ENCODE data around the gene S100A11. TPM values are rescaled to one million over a fixed set of nuclear protein-coding genes. Genes with fewer than 3 reads are reported as not detected.
"Not testable (repeated sequence)": the region's sequence is repeated elsewhere in the genome, so short reads cannot be mapped to it uniquely, and the experiment has no call there.

The S100A11 gene
- total RNA-seq, result 277 and 295 TPM in 2 replicates

DNA sequence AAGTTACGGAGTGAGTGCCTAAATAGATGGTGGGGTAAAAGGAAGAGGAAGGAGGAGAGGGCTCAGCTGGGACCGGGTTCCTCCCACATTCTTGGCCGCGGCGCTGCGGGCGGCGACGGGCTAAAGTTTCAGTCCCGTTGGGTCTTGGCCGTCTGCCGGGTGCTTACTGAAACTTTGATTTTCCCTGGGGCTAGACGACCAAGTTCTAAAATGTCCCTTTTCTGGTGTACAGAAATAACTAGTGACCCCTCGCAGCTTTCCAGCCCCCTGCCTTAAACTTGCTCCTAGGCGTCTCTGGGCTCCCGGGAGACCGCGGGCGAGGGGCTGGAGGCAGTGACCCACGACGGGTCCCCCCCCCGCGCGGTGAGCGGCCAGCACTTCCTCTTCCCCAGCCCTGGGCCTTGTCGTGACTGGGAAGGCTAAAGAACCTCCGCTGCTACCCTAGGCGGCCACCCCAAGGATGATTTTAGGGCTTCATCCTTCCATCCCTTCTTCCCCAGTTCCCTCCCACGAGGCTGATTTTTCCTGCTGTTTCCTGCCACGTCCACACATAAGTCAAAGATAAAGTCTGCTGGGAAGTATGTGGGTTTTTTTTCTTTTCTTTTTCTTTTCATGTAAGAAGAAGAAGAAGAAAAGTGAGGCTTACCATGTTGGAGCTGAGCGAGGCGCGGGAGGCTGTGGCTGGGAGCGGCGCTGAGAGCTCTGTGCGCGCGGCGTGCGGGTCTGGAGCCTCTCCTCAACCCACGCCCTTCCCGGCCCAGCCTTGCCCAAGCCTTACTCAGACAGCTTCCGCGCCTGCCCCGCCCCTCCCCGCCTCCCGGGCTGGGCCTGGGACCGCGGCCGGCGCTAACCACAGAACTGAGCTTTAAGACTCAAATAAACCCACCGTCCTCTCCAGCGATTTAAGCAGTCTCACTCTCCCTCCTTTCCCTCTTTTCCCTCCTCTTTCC lies at the start of gene S100A11:
Gene S100A11, minus strand, starts transcription at position 738 of the 950 bp plus-strand sequence. Its CDS starts 89 bp downstream, at position 649.
- H3K27me3 Mint-ChIP-seq (ENCODE audit: low read depth), result no peaks in the 10 kb centered on the region
- intact Hi-C loops (cut with micrococcal nuclease), result loop anchor here (10.0 kb wide), 1 partner anchor 582 kb away; the partner anchor contains the start of gene POGZ
- peaks cover 46% of the 10 kb centered on the region for H3K36me3 Mint-ChIP-seq (ENCODE audit: low read depth)
- peaks cover 27% of the 10 kb centered on the region for H3K4me1 Mint-ChIP-seq (ENCODE audit: low read depth)
- H3K27ac Mint-ChIP-seq, result peak within 1 kb of the TSS; percentile 97
- H3K9me3 Mint-ChIP-seq, result no peaks in the 10 kb centered on the region
- peak within 1 kb of the TSS; percentile 99 for H3K4me3 Mint-ChIP-seq (ENCODE audit: low read depth)
- peak; percentile 72 for DNase-seq (ENCODE audit: low spot score)

DNA sequence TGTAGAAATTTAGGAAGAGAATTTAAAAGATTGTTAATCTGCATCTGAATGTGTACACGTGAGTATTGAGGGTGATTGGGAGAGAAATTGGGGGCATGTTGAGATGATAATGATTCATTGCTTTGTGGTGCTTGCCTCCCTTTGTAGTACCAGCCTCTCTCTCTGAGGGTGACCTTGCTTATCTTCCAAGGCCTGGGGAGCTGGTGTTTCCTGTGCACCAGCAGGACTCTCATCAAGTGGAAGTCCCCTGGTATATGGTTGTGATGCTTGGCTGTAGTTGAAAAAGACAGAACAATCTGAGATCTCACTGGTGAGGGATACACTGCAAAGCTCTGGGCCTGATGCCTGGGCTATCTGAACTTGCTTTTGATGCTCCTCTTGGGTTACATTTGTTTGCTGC lies 48.0 kb upstream of the S100A11 start:
- Mint-ChIP-seq H3K36me3 (ENCODE audit: low read depth) (no peaks in the 10 kb centered on the region), H3K27me3 (ENCODE audit: low read depth) (peaks cover 22% of the 10 kb centered on the region), H3K27ac (no peak overlapping the region), H3K4me1 (ENCODE audit: low read depth) (no peaks in the 10 kb centered on the region), H3K9me3 (no peaks in the 10 kb centered on the region), H3K4me3 (ENCODE audit: low read depth) (no peak overlapping the region)
- no peak for DNase-seq (ENCODE audit: low spot score)
- intact Hi-C loops (cut with micrococcal nuclease), result no loop called here

DNA sequence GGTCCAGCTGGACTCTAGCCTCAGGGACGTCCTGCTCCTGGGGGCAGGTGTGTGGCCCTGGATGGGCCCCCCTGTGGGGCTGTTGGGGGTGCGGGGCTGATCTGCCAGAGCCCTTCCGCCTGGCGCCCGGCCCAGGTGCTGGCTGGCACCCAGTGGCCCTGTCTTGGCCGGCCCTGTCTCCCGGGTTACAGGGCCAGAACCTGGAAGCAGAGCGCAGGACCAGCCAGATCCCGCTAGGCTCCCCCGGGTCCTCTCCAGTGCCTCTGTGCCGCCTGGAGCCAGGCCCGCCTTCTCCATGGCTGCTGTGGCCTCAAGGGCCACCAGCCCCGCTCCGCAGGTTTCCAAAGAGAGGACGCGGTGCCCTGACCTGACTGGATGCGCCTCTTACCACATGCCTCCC lies 44.2 kb upstream of the S100A11 start:
- H3K9me3 Mint-ChIP-seq; H3K4me1 Mint-ChIP-seq (ENCODE audit: low read depth); intact Hi-C loops (cut with micrococcal nuclease); DNase-seq (ENCODE audit: low spot score); H3K27ac Mint-ChIP-seq; H3K36me3 Mint-ChIP-seq (ENCODE audit: low read depth); H3K4me3 Mint-ChIP-seq (ENCODE audit: low read depth): not testable (repeated sequence)
- peaks cover 12% of the 10 kb centered on the region for H3K27me3 Mint-ChIP-seq (ENCODE audit: low read depth)

DNA sequence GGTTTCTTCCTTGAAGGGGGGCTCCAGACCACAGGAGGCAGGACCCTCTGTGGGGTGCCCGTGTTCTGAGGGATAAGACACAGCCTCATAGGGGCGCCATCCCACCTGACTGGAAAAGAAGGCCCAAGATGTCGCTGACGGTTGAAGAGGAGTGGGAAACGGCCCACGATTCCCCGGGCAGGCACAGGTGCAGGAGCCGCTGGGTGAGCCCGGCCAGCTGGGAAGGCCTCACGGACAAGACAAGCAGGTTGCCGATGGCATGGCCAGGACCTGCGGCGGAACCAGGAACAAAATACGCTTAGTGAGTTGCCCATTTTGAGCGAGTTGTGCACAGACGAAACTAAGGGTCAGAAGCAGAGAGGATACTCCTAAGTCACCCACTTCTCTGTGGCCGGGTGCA lies 43.7 kb upstream of the S100A11 start:
- H3K9me3 Mint-ChIP-seq; intact Hi-C loops (cut with micrococcal nuclease); DNase-seq (ENCODE audit: low spot score); H3K27ac Mint-ChIP-seq; H3K36me3 Mint-ChIP-seq (ENCODE audit: low read depth); H3K4me3 Mint-ChIP-seq (ENCODE audit: low read depth); H3K4me1 Mint-ChIP-seq (ENCODE audit: low read depth): not testable (repeated sequence)
- peaks cover 13% of the 10 kb centered on the region for H3K27me3 Mint-ChIP-seq (ENCODE audit: low read depth)

DNA sequence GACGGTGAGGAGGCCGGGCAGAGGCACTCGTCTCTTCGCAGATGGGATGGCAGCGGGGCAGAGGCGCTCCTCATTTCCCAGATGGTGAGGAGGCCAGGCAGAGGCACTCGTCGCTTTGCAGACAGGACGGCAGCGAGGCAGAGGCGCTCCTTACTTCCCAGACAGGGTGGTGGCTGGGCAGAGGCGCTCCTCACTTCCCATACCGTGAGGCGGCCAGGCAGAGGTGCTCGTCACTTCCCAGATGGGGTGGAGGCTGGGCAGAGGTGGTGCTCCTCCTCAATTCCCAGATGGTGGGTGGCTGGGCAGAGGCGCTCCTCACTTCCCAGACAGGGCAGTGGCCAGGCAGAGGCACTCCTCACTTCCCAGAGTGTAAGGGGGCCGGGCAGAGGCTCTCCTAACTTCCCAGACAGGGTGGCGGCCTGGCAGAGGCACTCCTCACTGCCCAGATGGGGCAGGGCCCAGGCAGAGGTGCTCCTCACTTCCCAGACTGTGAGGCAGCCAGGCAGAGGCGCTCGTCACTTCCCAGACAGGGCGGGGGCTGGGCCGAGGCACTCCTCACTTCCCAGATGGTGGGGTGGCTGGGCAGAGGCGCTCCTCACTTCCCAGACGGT lies 42.1 kb upstream of the S100A11 start:
- H3K36me3 Mint-ChIP-seq (ENCODE audit: low read depth), result no peaks in the 10 kb centered on the region
- H3K4me3 Mint-ChIP-seq (ENCODE audit: low read depth), result no peak overlapping the region
- no peaks in the 10 kb centered on the region for H3K4me1 Mint-ChIP-seq (ENCODE audit: low read depth)
- no peaks in the 10 kb centered on the region for H3K9me3 Mint-ChIP-seq
- intact Hi-C loops (cut with micrococcal nuclease), result no loop called here
- peaks cover 22% of the 10 kb centered on the region for H3K27me3 Mint-ChIP-seq (ENCODE audit: low read depth)
- no peak overlapping the region for H3K27ac Mint-ChIP-seq
- no peak for DNase-seq (ENCODE audit: low spot score)

DNA sequence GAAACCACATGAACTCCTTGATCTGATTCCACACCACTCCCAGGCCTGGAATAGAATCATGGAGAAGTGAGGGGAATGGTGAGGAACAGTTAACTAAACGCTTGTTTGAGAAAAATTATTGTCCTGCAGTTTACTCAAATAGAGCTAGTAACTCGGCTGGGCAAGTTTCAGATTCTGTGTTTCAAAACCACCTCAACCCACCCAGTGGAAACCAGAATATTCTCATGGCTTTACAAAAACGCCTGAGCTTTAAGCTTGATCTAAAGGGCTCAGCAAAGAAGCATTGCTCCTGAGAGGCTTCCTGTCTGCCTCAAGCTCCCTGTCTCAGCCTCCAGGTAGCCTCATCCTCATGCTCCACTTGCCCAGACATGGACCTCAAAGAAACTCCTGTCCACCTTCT lies 35.5 kb upstream of the S100A11 start:
- H3K4me3 Mint-ChIP-seq (ENCODE audit: low read depth), result no peak overlapping the region
- H3K4me1 Mint-ChIP-seq (ENCODE audit: low read depth), result no peaks in the 10 kb centered on the region
- H3K27ac Mint-ChIP-seq, result no peak overlapping the region
- intact Hi-C loops (cut with micrococcal nuclease), result no loop called here
- H3K9me3 Mint-ChIP-seq, result no peaks in the 10 kb centered on the region
- DNase-seq (ENCODE audit: low spot score), result no peak
- no peaks in the 10 kb centered on the region for H3K36me3 Mint-ChIP-seq (ENCODE audit: low read depth)
- peaks cover 40% of the 10 kb centered on the region for H3K27me3 Mint-ChIP-seq (ENCODE audit: low read depth)

DNA sequence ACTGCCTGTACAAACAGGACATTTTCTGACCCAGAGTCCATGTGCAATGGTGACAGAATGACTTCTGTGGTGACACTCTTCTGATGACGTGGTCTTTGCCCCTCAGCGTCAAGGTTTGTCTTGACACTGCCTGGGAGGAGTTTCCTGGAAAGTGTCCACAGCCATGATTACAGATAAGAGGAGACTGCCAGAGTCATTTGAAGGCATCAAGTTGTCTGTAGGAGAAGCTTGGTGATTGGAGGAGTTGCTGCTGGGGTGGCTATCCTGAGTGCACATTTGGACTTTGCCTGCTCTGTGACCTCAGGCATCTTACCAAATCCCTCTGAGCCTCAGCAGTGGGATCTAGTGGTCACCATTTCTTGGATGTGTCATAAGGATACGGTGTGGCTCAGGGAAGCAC lies 34.3 kb upstream of the S100A11 start:
- peaks cover 48% of the 10 kb centered on the region for H3K27me3 Mint-ChIP-seq (ENCODE audit: low read depth)
- intact Hi-C loops (cut with micrococcal nuclease), result no loop called here
- H3K9me3 Mint-ChIP-seq, result no peaks in the 10 kb centered on the region
- H3K4me1 Mint-ChIP-seq (ENCODE audit: low read depth), result no peaks in the 10 kb centered on the region
- no peak overlapping the region for H3K4me3 Mint-ChIP-seq (ENCODE audit: low read depth)
- no peaks in the 10 kb centered on the region for H3K36me3 Mint-ChIP-seq (ENCODE audit: low read depth)
- DNase-seq (ENCODE audit: low spot score), result no peak
- H3K27ac Mint-ChIP-seq, result no peak overlapping the region

DNA sequence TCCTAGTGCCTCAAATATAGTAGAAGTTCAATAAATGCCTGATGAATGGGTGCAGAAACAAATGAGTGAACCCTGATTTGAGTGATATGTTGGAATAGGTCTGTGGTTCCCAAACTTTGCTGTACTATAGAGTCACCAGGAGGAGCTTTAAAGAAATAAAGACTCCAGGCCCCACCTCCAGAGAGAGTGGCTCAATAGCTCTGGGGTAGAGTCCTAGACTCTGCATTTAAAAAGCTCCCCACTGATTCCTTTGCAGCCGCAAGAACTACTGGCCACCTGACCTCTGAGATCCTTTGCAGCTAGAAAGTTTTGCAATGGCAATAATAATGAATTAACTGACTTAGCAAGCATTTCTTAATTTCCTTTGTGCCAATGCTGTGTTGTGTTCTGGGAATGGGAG lies 31.1 kb upstream of the S100A11 start:
- H3K4me1 Mint-ChIP-seq (ENCODE audit: low read depth), result no peaks in the 10 kb centered on the region
- H3K4me3 Mint-ChIP-seq (ENCODE audit: low read depth), result no peak overlapping the region
- no peaks in the 10 kb centered on the region for H3K9me3 Mint-ChIP-seq
- no peaks in the 10 kb centered on the region for H3K36me3 Mint-ChIP-seq (ENCODE audit: low read depth)
- no peak for DNase-seq (ENCODE audit: low spot score)
- H3K27ac Mint-ChIP-seq, result no peak overlapping the region
- intact Hi-C loops (cut with micrococcal nuclease), result no loop called here
- peaks cover 41% of the 10 kb centered on the region for H3K27me3 Mint-ChIP-seq (ENCODE audit: low read depth)

DNA sequence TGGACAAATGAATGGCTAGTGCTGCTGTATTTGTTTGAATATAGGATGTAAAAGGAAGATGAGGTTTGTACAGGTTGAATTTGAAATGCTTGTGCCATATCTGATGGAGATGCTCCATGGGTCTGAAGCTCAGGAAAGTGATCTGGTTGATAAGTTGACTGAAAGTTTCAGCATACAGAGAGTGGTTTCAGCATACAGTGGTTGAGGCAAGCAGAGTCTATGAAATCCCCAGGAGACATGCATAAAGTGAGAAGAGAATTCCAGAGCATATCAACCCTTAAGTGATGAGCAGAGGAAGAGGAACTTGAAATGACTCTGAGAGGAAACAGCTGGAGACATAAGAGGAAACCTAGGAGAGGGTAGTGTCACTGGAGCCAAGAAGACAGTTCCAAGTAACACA lies 30.3 kb upstream of the S100A11 start:
- no peaks in the 10 kb centered on the region for H3K36me3 Mint-ChIP-seq (ENCODE audit: low read depth)
- no peak overlapping the region for H3K4me3 Mint-ChIP-seq (ENCODE audit: low read depth)

DNA sequence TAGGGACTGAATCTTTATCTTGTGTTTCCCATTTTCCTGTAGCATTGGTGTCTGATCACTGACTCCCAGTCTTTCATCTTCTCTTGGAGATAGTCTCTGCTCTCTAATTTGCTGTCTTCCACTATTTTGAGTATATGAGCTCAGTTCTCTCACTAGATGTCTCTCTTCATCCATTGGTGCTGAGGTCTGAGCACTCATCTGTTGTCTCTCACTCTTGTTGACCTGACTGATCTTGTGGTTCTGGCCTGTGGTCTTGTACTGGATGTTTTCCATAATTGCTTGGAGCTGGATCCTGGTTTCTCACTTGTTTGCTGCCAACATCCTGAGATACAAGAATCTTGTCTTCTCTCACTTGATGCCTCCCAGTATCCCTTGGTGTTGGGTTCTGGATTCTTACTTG lies 25.1 kb upstream of the S100A11 start:
- Mint-ChIP-seq H3K27ac (no peak overlapping the region), H3K27me3 (ENCODE audit: low read depth) (peaks cover 23% of the 10 kb centered on the region), H3K4me1 (ENCODE audit: low read depth) (no peaks in the 10 kb centered on the region), H3K4me3 (ENCODE audit: low read depth) (no peak overlapping the region), H3K36me3 (ENCODE audit: low read depth) (no peaks in the 10 kb centered on the region), H3K9me3 (no peaks in the 10 kb centered on the region)
- intact Hi-C loops (cut with micrococcal nuclease), result no loop called here
- DNase-seq (ENCODE audit: low spot score), result no peak

More for the DNA sequence above, 30.3 kb upstream of the S100A11 start:
- H3K27me3 Mint-ChIP-seq (ENCODE audit: low read depth), result peaks cover 37% of the 10 kb centered on the region
- no peak overlapping the region for H3K27ac Mint-ChIP-seq
- DNase-seq (ENCODE audit: low spot score), result no peak
- H3K4me1 Mint-ChIP-seq (ENCODE audit: low read depth), result no peaks in the 10 kb centered on the region
- intact Hi-C loops (cut with micrococcal nuclease), result no loop called here
- no peaks in the 10 kb centered on the region for H3K9me3 Mint-ChIP-seq

DNA sequence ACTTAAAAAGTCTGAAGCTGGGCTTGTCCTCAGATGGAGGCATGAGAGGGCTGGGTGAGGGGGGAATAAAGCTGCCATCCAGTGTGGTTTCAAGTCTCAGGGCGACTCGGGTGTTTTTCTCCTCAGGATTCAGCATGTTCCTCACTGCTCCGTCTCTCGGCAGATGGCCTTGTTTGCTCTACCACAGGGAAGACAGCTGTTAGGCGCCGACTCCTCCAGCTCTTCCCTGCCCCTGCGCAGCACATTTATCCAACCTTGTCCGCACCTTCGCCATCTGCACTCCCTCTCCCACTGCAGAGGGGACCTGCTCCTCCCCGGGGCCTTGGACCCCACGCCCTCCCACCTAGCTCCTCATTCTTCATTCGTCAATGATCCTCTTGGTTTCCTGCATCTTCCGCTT lies 16.6 kb upstream of the S100A11 start:
- no peak for DNase-seq (ENCODE audit: low spot score)
- H3K4me1 Mint-ChIP-seq (ENCODE audit: low read depth), result peaks cover 9% of the 10 kb centered on the region
- H3K4me3 Mint-ChIP-seq (ENCODE audit: low read depth), result no peak overlapping the region
- intact Hi-C loops (cut with micrococcal nuclease), result loop anchor here (2.0 to 5.0 kb wide), 3 partner anchors 59 to 405 kb away; no protein-coding TSS in a partner anchor
- H3K27me3 Mint-ChIP-seq (ENCODE audit: low read depth), result peaks cover 39% of the 10 kb centered on the region
- no peak overlapping the region for H3K27ac Mint-ChIP-seq
- no peaks in the 10 kb centered on the region for H3K36me3 Mint-ChIP-seq (ENCODE audit: low read depth)
- no peaks in the 10 kb centered on the region for H3K9me3 Mint-ChIP-seq

DNA sequence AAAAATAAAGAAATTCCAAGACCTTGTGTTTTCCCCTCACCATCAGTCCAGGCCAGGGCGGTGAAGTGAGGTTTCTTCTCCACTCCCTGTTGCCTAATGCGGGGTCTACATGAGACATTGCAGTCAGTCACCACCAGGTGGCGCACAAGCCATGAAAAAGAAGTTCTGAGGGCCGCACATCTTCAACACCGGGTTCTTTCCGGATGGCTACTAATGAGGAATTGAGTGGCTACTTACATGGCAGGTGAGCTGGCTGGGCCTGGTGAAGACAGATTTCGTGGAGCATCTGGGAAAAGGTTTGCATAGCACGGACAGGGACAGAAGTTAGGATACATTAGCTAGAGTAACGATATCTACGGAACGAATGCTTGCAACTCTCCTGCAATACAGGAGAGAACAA lies 15.8 kb upstream of the S100A11 start:
- Mint-ChIP-seq H3K36me3 (ENCODE audit: low read depth) (no peaks in the 10 kb centered on the region), H3K9me3 (no peaks in the 10 kb centered on the region), H3K4me3 (ENCODE audit: low read depth) (no peak overlapping the region), H3K27me3 (ENCODE audit: low read depth) (peaks cover 33% of the 10 kb centered on the region), H3K27ac (no peak overlapping the region), H3K4me1 (ENCODE audit: low read depth) (peaks cover 16% of the 10 kb centered on the region)
- DNase-seq (ENCODE audit: low spot score), result peak; percentile 71
- intact Hi-C loops (cut with micrococcal nuclease), result loop anchor here (1.0 to 5.0 kb wide), 4 partner anchors 60 to 406 kb away; no protein-coding TSS in a partner anchor
